Measurements from ENCODE around the gene CTBP2. TPM values are rescaled to one million over a fixed set of nuclear protein-coding genes. Genes with fewer than 3 reads are reported as not detected.

The CTBP2 gene
- total RNA-seq, 1 donor from 2014 or later: 55.2 TPM

- peaks cover 3% of the 10 kb centered on the region for H3K4me1 Mint-ChIP-seq
- no peak overlapping the region for H3K4me3 ChIP-seq
- H2AFZ ChIP-seq (replicated peaks): no peak overlapping the region
- H3K27ac Mint-ChIP-seq: no peak overlapping the region
- no peaks in the 10 kb centered on the region for H3K27me3 ChIP-seq
- H3K79me2 ChIP-seq (ENCODE audit: low read depth): peaks cover 98% of the 10 kb centered on the region
- H3K9ac ChIP-seq: no peak overlapping the region
- peaks cover 2% of the 10 kb centered on the region for H3K36me3 Mint-ChIP-seq
- no peaks in the 10 kb centered on the region for H3K36me3 ChIP-seq
- no peak overlapping the region for H3K4me3 Mint-ChIP-seq
- no peak overlapping the region for H3K4me2 ChIP-seq
- H3K4me1 ChIP-seq: no peaks in the 10 kb centered on the region
- no peak for TF ChIP-seq EZH2 (IDR thresholded peaks at IDR 0.05)
- TF ChIP-seq, protein P1, sequence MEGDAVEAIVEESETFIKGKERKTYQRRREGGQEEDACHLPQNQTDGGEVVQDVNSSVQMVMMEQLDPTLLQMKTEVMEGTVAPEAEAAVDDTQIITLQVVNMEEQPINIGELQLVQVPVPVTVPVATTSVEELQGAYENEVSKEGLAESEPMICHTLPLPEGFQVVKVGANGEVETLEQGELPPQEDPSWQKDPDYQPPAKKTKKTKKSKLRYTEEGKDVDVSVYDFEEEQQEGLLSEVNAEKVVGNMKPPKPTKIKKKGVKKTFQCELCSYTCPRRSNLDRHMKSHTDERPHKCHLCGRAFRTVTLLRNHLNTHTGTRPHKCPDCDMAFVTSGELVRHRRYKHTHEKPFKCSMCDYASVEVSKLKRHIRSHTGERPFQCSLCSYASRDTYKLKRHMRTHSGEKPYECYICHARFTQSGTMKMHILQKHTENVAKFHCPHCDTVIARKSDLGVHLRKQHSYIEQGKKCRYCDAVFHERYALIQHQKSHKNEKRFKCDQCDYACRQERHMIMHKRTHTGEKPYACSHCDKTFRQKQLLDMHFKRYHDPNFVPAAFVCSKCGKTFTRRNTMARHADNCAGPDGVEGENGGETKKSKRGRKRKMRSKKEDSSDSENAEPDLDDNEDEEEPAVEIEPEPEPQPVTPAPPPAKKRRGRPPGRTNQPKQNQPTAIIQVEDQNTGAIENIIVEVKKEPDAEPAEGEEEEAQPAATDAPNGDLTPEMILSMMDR (IDR thresholded peaks at IDR 0.05): no peak
- TF ChIP-seq EZH2phosphoT487 (IDR thresholded peaks at IDR 0.05): no peak
- no peaks in the 10 kb centered on the region for H3F3A ChIP-seq (ENCODE audit: low read depth)
- no peak for DNase-seq (ENCODE audit: low spot score)
- H4K20me1 ChIP-seq (ENCODE audit: low read depth): peaks cover 75% of the 10 kb centered on the region
- H3K9me3 Mint-ChIP-seq: no peaks in the 10 kb centered on the region
- H3K9me3 ChIP-seq (ENCODE audit: low read depth): no peaks in the 10 kb centered on the region
- H3K27me3 Mint-ChIP-seq (ENCODE audit: insufficient read depth, low read depth): no peaks in the 10 kb centered on the region
- no peak overlapping the region for H3K27ac ChIP-seq
Observed at GRCh38 chr10:124959564-124959963, 200.8 kb downstream of the CTBP2 start.

DNA sequence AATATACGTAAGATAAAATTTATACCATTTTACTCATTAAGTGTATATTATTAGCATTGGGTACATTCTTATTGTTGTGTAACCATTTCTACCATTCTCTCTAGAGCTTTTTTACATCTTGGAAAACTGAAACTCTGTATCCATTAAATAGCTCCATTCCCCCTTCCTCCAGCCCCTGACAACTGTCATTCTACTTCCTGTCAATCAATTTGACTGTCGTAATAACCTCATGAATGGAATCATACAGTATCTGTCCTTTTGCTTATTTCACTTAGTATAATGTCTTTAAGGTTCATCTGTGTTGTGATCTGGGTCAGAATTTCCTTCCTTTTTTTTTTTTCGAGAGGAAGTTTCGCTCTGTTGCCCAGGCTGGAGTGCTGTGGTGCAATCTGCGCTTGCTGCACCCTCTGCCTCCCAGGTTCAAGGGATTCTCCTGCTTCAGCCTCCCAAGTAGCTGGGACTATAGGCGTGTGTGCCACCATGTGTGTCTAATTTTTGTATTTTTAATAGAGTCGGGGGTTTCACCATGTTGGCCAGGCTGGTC, 202.9 kb downstream of the CTBP2 start:
- no peaks in the 10 kb centered on the region for H3F3A ChIP-seq (ENCODE audit: low read depth)
- no peaks in the 10 kb centered on the region for H3K9me3 Mint-ChIP-seq
- no peaks in the 10 kb centered on the region for H3K4me1 ChIP-seq
- H3K27ac ChIP-seq: no peak overlapping the region
- H3K4me1 Mint-ChIP-seq: peaks cover 7% of the 10 kb centered on the region
- peaks cover 73% of the 10 kb centered on the region for H4K20me1 ChIP-seq (ENCODE audit: low read depth)
- H3K36me3 ChIP-seq: no peaks in the 10 kb centered on the region
- no peaks in the 10 kb centered on the region for H3K27me3 Mint-ChIP-seq (ENCODE audit: insufficient read depth, low read depth)
- H3K27me3 ChIP-seq: no peaks in the 10 kb centered on the region
- DNase-seq (ENCODE audit: low spot score): no peak
- H3K9ac ChIP-seq: no peak overlapping the region
- peaks cover 3% of the 10 kb centered on the region for H3K36me3 Mint-ChIP-seq
- no peak overlapping the region for H3K4me3 ChIP-seq
- no peak overlapping the region for H3K4me3 Mint-ChIP-seq
- TF ChIP-seq EZH2 (IDR thresholded peaks at IDR 0.05) (no peak), EZH2phosphoT487 (IDR thresholded peaks at IDR 0.05) (no peak)
- TF ChIP-seq, protein P1 (IDR thresholded peaks at IDR 0.05): no peak
- no peak overlapping the region for H2AFZ ChIP-seq (replicated peaks)
- no peak overlapping the region for H3K27ac Mint-ChIP-seq
- no peak overlapping the region for H3K4me2 ChIP-seq
- H3K9me3 ChIP-seq (ENCODE audit: low read depth): no peaks in the 10 kb centered on the region
- H3K79me2 ChIP-seq (ENCODE audit: low read depth): peaks cover 99% of the 10 kb centered on the region

GRCh38 chr10:124956764-124957163, 203.6 kb downstream of the CTBP2 start:
- Mint-ChIP-seq H3K27ac (no peak overlapping the region), H3K36me3 (peaks cover 5% of the 10 kb centered on the region), H3K4me3 (no peak overlapping the region), H3K27me3 (ENCODE audit: insufficient read depth, low read depth) (peaks cover 2% of the 10 kb centered on the region), H3K9me3 (no peaks in the 10 kb centered on the region), H3K4me1 (peaks cover 10% of the 10 kb centered on the region)
- no peak overlapping the region for H3K9ac ChIP-seq
- no peak overlapping the region for H3K4me2 ChIP-seq
- H3K4me1 ChIP-seq: no peaks in the 10 kb centered on the region
- no peak overlapping the region for H2AFZ ChIP-seq (replicated peaks)
- no peaks in the 10 kb centered on the region for H3K9me3 ChIP-seq (ENCODE audit: low read depth)
- no peaks in the 10 kb centered on the region for H3K36me3 ChIP-seq
- TF ChIP-seq EZH2 (IDR thresholded peaks at IDR 0.05): no peak
- no peak for TF ChIP-seq EZH2phosphoT487 (IDR thresholded peaks at IDR 0.05)
- TF ChIP-seq, protein P1 (IDR thresholded peaks at IDR 0.05): no peak
- H3K79me2 ChIP-seq (ENCODE audit: low read depth): peaks cover 99% of the 10 kb centered on the region
- no peaks in the 10 kb centered on the region for H3K27me3 ChIP-seq
- DNase-seq (ENCODE audit: low spot score): no peak
- H3K4me3 ChIP-seq: no peak overlapping the region
- H4K20me1 ChIP-seq (ENCODE audit: low read depth): peaks cover 80% of the 10 kb centered on the region
- no peak overlapping the region for H3K27ac ChIP-seq
- no peaks in the 10 kb centered on the region for H3F3A ChIP-seq (ENCODE audit: low read depth)

Measured in neural progenitor cell (in vitro differentiated cells).